Measurements from ENCODE around the gene SSRP1. TPM values are rescaled to one million over a fixed set of nuclear protein-coding genes. Genes with fewer than 3 reads are reported as not detected.
A peak's percentile ranks its signal among the peaks of the same experiment; 100 is the strongest.
"Not testable (repeated sequence)": the region's sequence is repeated elsewhere in the genome, so short reads cannot be mapped to it uniquely, and the experiment has no call there.

The SSRP1 gene
- total RNA-seq, 1 donor, result 83.2 TPM

- no peak overlapping the region for H3K4me3 ChIP-seq (ENCODE audit: low read depth, low read length)
- no peak for DNase-seq (ENCODE audit: low read depth)
- no peak for TF ChIP-seq CTCF (IDR thresholded peaks at IDR 0.05; ENCODE audit: insufficient read depth, low read length)
Measured at GRCh38 chr11:57283231-57283990, 52.3 kb downstream of the SSRP1 start.

- DNase-seq (ENCODE audit: low read depth); H3K4me3 ChIP-seq (ENCODE audit: low read depth, low read length): not testable (repeated sequence)
Measured at GRCh38 chr11:57281546-57281945, 54.1 kb downstream of the SSRP1 start.

GRCh38 chr11:57279116-57279515 lies 56.6 kb downstream of the SSRP1 start:
- DNase-seq (ENCODE audit: low read depth), result peak; percentile 69

GRCh38 chr11:57278721-57279095 lies 57.0 kb downstream of the SSRP1 start:
- no peak for TF ChIP-seq CTCF (IDR thresholded peaks at IDR 0.05; ENCODE audit: insufficient read depth, low read length)
- H3K4me3 ChIP-seq (ENCODE audit: low read depth, low read length), result no peak overlapping the region
- no peak for DNase-seq (ENCODE audit: low read depth)

More at GRCh38 chr11:57279116-57279515, 56.6 kb downstream of the SSRP1 start:
- H3K4me3 ChIP-seq (ENCODE audit: low read depth, low read length), result no peak overlapping the region
- TF ChIP-seq CTCF (IDR thresholded peaks at IDR 0.05; ENCODE audit: insufficient read depth, low read length), result no peak

GRCh38 chr11:57277845-57278720 lies 57.6 kb downstream of the SSRP1 start:
- TF ChIP-seq CTCF (IDR thresholded peaks at IDR 0.05; ENCODE audit: insufficient read depth, low read length), result peak; percentile 91
- no peak overlapping the region for H3K4me3 ChIP-seq (ENCODE audit: low read depth, low read length)
- peak; percentile 87 for DNase-seq (ENCODE audit: low read depth)

GRCh38 chr11:57276971-57277675 lies 58.6 kb downstream of the SSRP1 start:
- no peak for TF ChIP-seq CTCF (IDR thresholded peaks at IDR 0.05; ENCODE audit: insufficient read depth, low read length)
- DNase-seq (ENCODE audit: low read depth), result peak; percentile 65
- no peak overlapping the region for H3K4me3 ChIP-seq (ENCODE audit: low read depth, low read length)

Data from fibroblast of the aortic adventitia (primary cell).